HEK293T (cell line): ENCODE results near the gene HOXA11.

Source experiments
- ARNT ChIP-seq: fragments of 450-650 bp; IDR thresholded peaks from 2 replicates; pipeline ENCODE4 v1.6.1; 2017; ENCODE audit warnings: mild to moderate bottlenecking
- BHLHE40 ChIP-seq: fragments of 450-650 bp; IDR thresholded peaks from 2 replicates; pipeline ENCODE4 v1.6.1; 2016; ENCODE audit warnings: mild to moderate bottlenecking, moderate library complexity, borderline replicate concordance
- CTBP1 ChIP-seq: fragments of 450-650 bp; IDR thresholded peaks from 2 replicates; pipeline ENCODE4 v1.6.1; 2016; ENCODE audit warnings: borderline replicate concordance
- ELF4 ChIP-seq: fragments of 450-650 bp; IDR thresholded peaks from 2 replicates; pipeline ENCODE4 v1.6.1; 2017; ENCODE audit warnings: antibody characterized with exemption
- FOXA1 ChIP-seq: fragments of 450-650 bp; IDR thresholded peaks from 2 replicates; pipeline ENCODE4 v1.6.1; 2016; ENCODE audit warnings: mild to moderate bottlenecking
- FOXK2 ChIP-seq: fragments of 450-650 bp; IDR thresholded peaks from 2 replicates; pipeline ENCODE4 v1.6.1; 2016; ENCODE audit warnings: mild to moderate bottlenecking
- FOXM1 ChIP-seq: fragments of 450-650 bp; IDR thresholded peaks from 2 replicates; pipeline ENCODE4 v1.6.1; 2017; ENCODE audit warnings: mild to moderate bottlenecking, borderline replicate concordance
- NFRKB ChIP-seq: fragments of 450-650 bp; IDR thresholded peaks from 2 replicates; pipeline ENCODE4 v1.6.1; 2016; ENCODE audit warnings: mild to moderate bottlenecking, moderate library complexity
- SP1 ChIP-seq: fragments of 450-650 bp; IDR thresholded peaks from 2 replicates; pipeline ENCODE4 v1.6.1; 2017
- SUZ12 ChIP-seq: fragments of 450-650 bp; IDR thresholded peaks from 2 replicates; pipeline ENCODE4 v1.6.1; 2016; ENCODE audit warnings: mild to moderate bottlenecking
- TARDBP ChIP-seq: fragments of 450-650 bp; IDR thresholded peaks from 2 replicates; pipeline ENCODE4 v1.6.1; 2016

- TF ChIP-seq ELF4 (no peak), FOXA1 (no peak), FOXK2 (no peak), FOXM1 (no peak), SUZ12 (no peak), ARNT (no peak), TARDBP (no peak), BHLHE40 (no peak), NFRKB (no peak), CTBP1 (no peak), SP1 (no peak)
These were observed 35.5 kb upstream of the HOXA11 start for GRCh38 chr7:27220440-27220955.
